Left renal pelvis (tissue), 4 donors: ENCODE measurements around the gene TTC23L. TPM values are rescaled to one million over a fixed set of nuclear protein-coding genes. Genes with fewer than 3 reads are reported as not detected.
A peak's percentile ranks its signal among the peaks of the same experiment; 100 is the strongest.
"Not testable (repeated sequence)": the region's sequence is repeated elsewhere in the genome, so short reads cannot be mapped to it uniquely, and the experiment has no call there.

Source experiments
- DNase-seq, 4 donors: peaks; one replicate each; pipeline ENCODE4 v3.0.0-alpha.2; 2013; ENCODE audit warnings: low read depth in 4 of 4, low spot score in 3 of 4
- polyA plus RNA-seq, 4 donors: library from polyadenylated mRNA; unstranded; fragments of 120-200 nt; gene quantifications; one replicate each; pipeline ENCODE4 v1.2.1, GENCODE V29; 2013; ENCODE audit not compliant: insufficient read length in 4 of 4

Gene TTC23L, protein sequence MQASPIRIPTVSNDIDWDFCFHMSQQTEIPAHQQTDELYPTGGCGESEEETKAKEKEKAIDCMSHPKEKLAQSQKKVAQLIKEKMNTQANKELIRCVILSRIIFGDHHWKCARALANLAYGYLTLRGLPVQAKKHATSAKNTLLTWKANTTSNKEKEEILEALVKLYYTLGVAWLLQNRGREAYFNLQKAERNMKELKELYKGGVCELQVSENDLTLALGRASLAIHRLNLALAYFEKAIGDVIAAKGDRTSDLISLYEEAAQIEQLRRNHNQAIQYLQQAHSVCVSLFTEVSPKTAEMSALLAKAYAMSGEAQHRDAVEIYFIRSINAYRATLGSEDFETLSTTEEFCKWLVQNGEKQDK
- 1 to 10 TPM; 2.5 to 4.9 (median 3.6) TPM for polyA plus RNA-seq

- peak; percentile 74 to 85 (median 79) for DNase-seq
Measured at GRCh38 chr5:34838785-34839714, at the start of gene TTC23L. Gene TTC23L (plus strand): TSS chr5:34839164. CDS start chr5:34840672, 1,508 bp downstream.

DNA sequence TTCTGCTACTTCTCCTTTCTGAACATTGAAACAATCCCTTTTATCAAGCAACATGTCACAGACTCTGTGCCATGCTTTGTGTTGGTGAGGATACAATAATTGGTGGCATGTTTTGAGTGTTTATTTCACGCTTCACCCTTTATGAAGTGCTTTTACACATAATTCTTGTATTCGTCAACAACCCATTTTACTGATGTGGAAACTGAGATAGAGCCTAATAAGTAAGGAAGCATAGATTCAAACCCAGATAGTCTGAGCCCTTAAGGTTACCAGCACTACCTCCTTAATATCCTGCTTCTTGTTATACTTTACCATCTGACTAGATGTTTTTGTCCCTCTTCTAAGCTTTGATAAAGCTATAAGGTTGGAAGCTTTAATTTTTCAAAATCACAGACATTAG is 49.3 kb upstream of the TTC23L start:
- no peak for DNase-seq

DNA sequence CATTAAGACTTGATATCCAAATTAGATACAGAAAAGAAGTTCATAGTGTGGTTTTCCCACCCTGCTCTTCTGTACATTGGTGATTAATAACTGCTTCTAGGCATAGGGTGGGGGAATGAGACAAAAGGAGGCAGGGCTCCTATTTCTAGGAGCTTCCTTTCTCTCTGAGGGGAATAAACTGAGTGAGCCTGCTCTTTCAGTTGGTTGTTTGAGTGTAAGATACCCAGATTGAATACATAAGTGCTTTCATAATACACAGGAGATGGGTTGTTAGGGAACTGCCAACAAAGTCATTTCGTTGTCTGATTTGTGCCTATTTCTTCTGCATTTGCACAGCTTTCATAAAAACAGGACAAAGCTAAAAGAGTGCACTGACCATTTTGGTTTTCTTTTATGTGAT is 48.9 kb upstream of the TTC23L start:
- DNase-seq, result no peak

GRCh38 chr5:34791761-34792244 is 47.2 kb upstream of the TTC23L start:
- DNase-seq, result no peak

GRCh38 chr5:34802834-34803563 is 36.0 kb upstream of the TTC23L start:
- no peak for DNase-seq

DNA sequence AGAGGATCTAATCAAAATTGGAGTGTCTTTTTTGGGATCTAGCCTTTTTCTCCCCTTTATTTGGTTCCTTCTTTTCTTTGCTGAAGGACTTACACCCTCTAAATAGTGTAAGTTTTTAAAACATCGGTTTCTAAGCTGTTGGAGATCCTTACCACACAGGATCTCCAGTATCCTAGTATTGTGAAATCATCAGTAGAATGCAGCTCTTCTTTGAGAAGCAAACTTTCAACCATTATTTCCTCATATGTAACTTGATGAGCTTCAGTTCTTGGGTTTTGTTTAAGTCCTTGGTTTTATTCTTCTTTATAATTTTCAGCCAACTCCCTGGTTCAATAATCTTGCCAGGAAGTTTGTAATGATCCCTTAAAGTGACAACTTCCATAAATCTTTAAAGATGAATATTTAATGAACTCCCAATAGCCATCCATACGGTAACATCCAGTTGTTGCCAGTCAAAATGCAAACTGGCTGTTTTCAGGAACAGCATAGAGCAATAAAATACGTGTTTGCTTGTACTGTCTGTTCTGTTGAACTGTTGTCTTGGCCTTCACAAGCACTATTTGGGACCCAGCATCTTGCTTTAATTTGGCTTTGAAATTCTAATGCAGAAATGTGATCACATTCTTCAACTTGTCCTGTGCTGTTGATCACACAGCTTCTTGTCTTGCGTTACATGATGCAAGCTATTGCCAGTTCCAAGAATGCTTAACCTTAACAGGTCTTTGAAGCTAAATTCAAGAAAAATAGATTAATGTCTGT is 34.8 kb upstream of the TTC23L start:
- no peak for DNase-seq

- no peak for DNase-seq
Measured at GRCh38 chr5:34804913-34805312, 34.1 kb upstream of the TTC23L start.

DNA sequence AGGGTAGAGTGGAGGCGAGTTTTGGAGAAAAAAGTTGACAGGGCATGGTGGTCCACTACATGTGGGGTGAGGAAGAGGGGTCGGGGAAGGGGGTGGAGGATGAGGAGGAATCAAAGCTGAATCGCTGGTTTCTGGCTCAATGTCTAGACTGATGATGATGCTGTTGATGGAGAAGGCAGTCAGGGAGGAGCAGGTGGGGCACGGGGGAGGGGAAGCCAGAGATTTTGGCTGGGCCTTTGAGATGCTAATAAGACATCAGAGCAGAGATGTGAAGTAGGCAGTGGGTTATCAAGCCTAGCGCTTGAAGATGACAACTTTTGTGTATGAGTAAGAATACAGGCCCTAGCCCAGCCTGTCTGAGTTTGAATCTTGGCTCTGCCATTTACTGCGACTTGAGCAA is 32.4 kb upstream of the TTC23L start:
- DNase-seq, result no peak

DNA sequence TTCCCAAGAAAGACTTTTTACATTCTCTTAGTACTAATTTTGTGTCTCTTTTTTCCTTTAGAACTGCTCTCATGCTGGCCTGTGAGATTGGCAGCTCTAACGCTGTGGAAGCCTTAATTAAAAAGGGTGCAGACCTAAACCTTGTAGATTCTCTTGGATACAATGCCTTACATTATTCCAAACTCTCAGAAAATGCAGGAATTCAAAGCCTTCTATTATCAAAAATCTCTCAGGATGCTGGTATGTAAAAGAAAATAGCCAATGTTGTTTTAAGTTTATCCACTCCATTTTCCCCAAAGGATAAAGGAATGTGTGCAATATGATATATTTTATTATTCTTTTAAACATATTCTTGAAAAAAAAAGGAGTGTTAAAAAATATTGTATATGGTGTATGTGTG is 27.3 kb upstream of the TTC23L start:
- DNase-seq, result no peak

DNA sequence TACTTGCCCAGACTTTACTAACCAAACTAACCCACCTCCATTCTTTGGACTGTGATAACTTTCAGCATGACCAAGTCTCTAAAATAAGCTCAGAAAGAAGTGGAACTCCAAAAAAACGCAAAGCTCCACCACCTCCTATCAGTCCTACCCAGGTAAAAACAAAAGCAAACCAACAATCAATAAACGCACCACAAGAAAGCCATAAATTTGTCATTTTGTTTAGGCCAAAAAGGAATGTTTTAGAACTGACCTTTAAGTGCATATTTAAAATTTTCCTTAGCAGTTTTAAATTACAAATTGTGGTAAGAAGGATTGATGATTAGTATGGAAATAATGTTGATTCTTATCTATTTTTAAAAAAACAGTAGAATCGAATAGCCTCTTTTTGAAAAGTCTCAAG is 25.5 kb upstream of the TTC23L start:
- DNase-seq, result no peak

- DNase-seq, result no peak
Measured at GRCh38 chr5:34817558-34818351, 21.2 kb upstream of the TTC23L start.

GRCh38 chr5:34818717-34819116 is 20.2 kb upstream of the TTC23L start:
- no peak for DNase-seq

DNA sequence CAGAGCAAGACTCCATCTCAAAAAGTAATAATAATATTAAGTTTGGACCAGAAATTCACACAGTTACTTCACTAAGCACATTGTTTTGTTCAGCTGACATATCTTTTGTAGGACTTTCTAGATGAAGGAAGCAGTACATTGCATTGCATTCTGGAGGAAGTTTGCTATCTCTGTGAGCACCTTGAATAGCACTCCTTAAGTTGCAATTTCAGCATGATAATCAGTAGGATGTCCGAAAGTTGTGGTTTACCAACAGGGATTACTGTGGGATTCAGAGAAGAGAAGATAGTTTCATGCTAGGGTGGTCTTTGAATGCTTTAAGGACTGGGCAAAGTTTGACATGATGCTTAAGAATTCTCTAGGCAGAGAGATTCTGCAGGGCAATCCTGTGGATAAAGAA is 18.4 kb upstream of the TTC23L start:
- DNase-seq, result no peak

GRCh38 chr5:34822956-34823715 is 15.8 kb upstream of the TTC23L start:
- DNase-seq, result no peak

DNA sequence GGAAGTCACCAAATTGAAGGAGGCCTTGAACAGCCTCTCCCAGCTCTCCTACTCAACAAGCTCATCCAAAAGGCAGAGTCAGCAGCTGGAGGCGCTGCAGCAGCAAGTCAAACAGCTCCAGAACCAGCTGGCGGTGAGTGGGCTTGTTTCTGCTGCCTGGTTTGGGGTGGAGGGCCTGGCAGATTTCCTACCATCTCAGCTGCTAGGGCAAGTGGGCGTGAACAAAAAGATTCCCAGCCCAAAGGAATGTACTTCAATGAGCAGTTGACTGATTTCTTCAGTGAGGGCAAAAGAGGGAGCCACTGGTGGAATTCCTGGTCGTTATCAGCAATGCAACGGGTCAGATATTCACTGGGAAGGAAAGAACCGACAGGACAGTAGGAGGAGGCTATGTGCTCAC is 12.6 kb upstream of the TTC23L start:
- no peak for DNase-seq

DNA sequence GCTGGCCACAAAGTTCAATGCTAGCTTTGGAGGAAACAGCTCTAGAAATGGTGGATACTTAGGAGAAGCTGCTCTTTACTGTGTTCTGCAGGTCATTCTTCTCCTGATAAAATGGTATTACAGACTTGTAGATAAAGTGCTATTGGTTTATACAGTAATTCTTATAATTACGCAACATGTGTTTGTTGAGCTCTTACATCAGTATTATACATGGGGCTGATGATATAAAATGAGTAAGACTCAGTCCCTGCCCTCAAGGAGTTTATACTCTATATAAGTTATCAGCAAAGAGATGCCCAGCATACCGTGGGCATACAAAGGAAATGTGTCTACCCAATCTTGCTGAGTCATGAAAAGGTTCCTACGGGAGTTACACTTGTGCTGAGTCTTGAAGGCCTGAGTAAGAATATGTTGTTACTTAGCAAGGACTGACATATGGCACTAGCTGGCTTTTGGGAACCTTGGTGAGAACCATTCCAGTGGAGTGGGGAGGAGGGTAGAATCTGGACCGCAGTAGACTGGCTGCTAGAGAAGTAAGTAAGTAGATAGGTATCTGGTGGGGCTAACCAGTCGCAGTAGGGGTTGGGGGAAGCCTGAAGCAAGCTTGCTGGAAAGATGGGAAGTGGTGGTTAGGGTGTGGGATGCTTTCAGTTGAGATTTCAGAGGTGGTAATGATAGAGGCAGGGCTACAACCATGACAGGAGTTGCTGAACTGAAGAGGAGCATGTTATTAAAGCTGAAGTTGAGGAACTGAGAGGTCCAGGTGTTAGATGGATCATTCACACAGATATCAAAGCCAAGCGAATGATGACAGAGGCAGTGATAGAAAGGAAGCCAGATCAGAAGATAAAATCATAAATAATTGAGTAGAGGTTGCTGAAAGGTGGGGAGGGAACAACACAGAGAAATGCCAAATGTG is 11.1 kb upstream of the TTC23L start:
- DNase-seq, result no peak

DNA sequence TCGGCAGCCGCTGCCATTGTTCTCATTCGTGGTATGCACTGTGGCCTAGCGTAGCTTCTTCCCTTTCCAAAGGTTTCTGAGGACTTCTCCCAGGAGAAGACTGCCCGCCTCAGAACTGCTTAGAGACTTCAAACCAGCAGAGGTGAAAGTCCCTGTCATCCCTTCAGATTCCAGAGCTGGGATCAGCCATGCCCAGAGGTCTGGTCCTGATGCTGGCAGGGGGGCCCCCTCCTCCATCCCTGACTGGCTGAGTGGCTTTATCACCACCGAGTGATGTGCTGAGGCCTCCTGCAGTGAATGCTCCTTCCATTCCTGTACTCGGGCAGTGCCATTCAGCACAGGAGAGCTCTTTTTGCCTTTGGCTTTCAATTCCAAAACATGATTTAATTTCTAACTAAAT is 8.1 kb upstream of the TTC23L start:
- DNase-seq, result not testable (repeated sequence)

DNA sequence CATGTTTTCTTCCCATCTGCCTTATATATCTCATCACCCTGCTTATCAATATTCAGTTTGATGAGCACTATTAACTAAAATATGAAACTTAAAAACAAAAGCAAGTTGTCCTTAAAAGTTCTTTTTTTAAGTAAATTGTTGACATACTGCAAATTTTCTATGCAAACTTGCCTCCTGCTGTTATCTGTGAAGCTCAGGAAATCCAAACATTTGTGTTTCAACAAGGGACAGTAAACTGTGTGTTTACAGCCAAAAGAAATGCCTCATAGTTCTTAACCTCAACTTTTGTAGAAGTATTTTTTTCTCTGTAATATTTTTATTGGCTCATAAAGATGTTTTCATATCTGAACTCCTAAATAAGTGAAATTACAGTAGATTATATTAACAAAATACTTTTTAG is 7.7 kb upstream of the TTC23L start:
- DNase-seq, result no peak
